HepG2 (cell line): Measurements from ENCODE around the gene ZNF782. TPM values are rescaled to one million over a fixed set of nuclear protein-coding genes. Genes with fewer than 3 reads are reported as not detected.

Experiments
- GATAD2A ChIP-seq: IDR thresholded peaks from 2 replicates; pipeline ENCODE4 v1.6.1; 2016
- HMGXB3 ChIP-seq: sonication (generic); formaldehyde crosslinking; IDR thresholded peaks from 2 replicates; pipeline ENCODE4 v1.4.0; 2020; ENCODE audit warnings: missing genetic modification reagents, borderline replicate concordance
- HNRNPK ChIP-seq: fragments of 200-400 bp; formaldehyde crosslinking; IDR thresholded peaks from 2 replicates; pipeline ENCODE4 v1.6.1; 2018; ENCODE audit warnings: low read length, low read depth, moderate library complexity, mild to moderate bottlenecking; ENCODE audit not compliant: poor library complexity, severe bottlenecking
- NFYB ChIP-seq: sonication (generic); formaldehyde crosslinking; IDR thresholded peaks from 2 replicates; pipeline ENCODE4 v1.4.0; 2020; ENCODE audit warnings: missing genetic modification reagents
- NR3C1 ChIP-seq: sonication (generic); formaldehyde crosslinking; IDR thresholded peaks from 2 replicates; pipeline ENCODE4 v1.4.0; 2020; ENCODE audit warnings: missing genetic modification reagents
- PITX1 ChIP-seq: sonication (generic); formaldehyde crosslinking; IDR thresholded peaks from 2 replicates; pipeline ENCODE4 v1.5.1; 2020; ENCODE audit warnings: mild to moderate bottlenecking, missing genetic modification reagents
- RBFOX2 ChIP-seq: fragments of 200-400 bp; formaldehyde crosslinking; IDR thresholded peaks from 2 replicates; pipeline ENCODE4 v1.6.1; 2017; ENCODE audit warnings: low read depth, mild to moderate bottlenecking, low read length
- ZFP90 ChIP-seq: sonication (generic); formaldehyde crosslinking; IDR thresholded peaks from 2 replicates; pipeline ENCODE4 v1.8.0; 2022; ENCODE audit warnings: missing genetic modification reagents, mild to moderate bottlenecking, inconsistent platforms, borderline replicate concordance
- ZHX1 ChIP-seq: sonication (generic); formaldehyde crosslinking; IDR thresholded peaks from 2 replicates; pipeline ENCODE4 v1.8.1; 2022; ENCODE audit warnings: low read depth, mild to moderate bottlenecking, missing genetic modification reagents
- ZMAT3 ChIP-seq: sonication (generic); formaldehyde crosslinking; conservative IDR thresholded peaks from 2 replicates; pipeline ENCODE4 v1.7.0; 2021; ENCODE audit warnings: missing genetic modification reagents
- ZNF263 ChIP-seq: sonication (generic); formaldehyde crosslinking; IDR thresholded peaks from 2 replicates; pipeline ENCODE4 v1.4.0; 2020; ENCODE audit warnings: missing genetic modification reagents
- ZNF30 ChIP-seq: sonication (generic); formaldehyde crosslinking; IDR thresholded peaks from 2 replicates; pipeline ENCODE4 v1.5.0; 2020; ENCODE audit warnings: mild to moderate bottlenecking, missing genetic modification reagents
- ZNF597 ChIP-seq: sonication (generic); formaldehyde crosslinking; IDR thresholded peaks from 2 replicates; pipeline ENCODE4 v1.5.0; 2020; ENCODE audit warnings: missing genetic modification reagents
- ZNF607 ChIP-seq: sonication (generic); formaldehyde crosslinking; IDR thresholded peaks from 2 replicates; pipeline ENCODE4 v1.5.1; 2020; ENCODE audit warnings: missing genetic modification reagents, mild to moderate bottlenecking, borderline replicate concordance
- ZNF646 ChIP-seq: sonication (generic); formaldehyde crosslinking; IDR thresholded peaks from 2 replicates; pipeline ENCODE4 v1.9.0; 2021; ENCODE audit warnings: mild to moderate bottlenecking, missing genetic modification reagents
- ZNF670 ChIP-seq: sonication (generic); formaldehyde crosslinking; IDR thresholded peaks from 2 replicates; pipeline ENCODE4 v1.8.0; 2022; ENCODE audit warnings: mild to moderate bottlenecking, missing genetic modification reagents, borderline replicate concordance
- polyA plus RNA-seq, 8 experiments: library from polyadenylated mRNA; depleted of rRNA in 3 of 8; stranded (reverse) in 7 of 8; unstranded in 1 of 8; fragments of >200 nt; fragmentation: Illumina TruSeq in 4 of 8; extraction: Trizol in 4 of 8; gene quantifications; 2 replicates each; pipeline versions ENCODE4 v1.2.1 to v1.2.3, GENCODE V29; 2011 to 2016; ENCODE audit warnings: low read depth in 4 of 8, missing spikeins in 1 of 8, mixed read lengths in 1 of 8; ENCODE audit not compliant: insufficient read depth in 1 of 8
- total RNA-seq, 5 experiments: library from RNA; depleted of rRNA; stranded (reverse); fragments of >200 nt; fragmentation: Illumina TruSeq; extraction: Trizol; gene quantifications; 2 replicates each; pipeline ENCODE4 v1.2.3, GENCODE V29; 2016; ENCODE audit warnings: low read depth in 1 of 5

The ZNF782 gene
- total and polyA plus RNA-seq, 2 of the 13 experiments (the other 11 are each of a cell fraction or from before 2014, with no cell fraction given): 1.4 to 4.9 TPM

- no peak for TF ChIP-seq HMGXB3 (CRISPR knock-in tag)
- TF ChIP-seq ZNF263 (CRISPR knock-in tag): peak; percentile 98
- no peak for TF ChIP-seq ZHX1 (CRISPR knock-in tag)
- no peak for TF ChIP-seq ZNF30 (CRISPR knock-in tag)
- no peak for TF ChIP-seq RBFOX2
- no peak for TF ChIP-seq ZNF670 (CRISPR knock-in tag)
- no peak for TF ChIP-seq ZNF607 (CRISPR knock-in tag)
- TF ChIP-seq ZFP90 (CRISPR knock-in tag): no peak
- TF ChIP-seq ZNF646 (CRISPR knock-in tag): no peak
- TF ChIP-seq HNRNPK: no peak
- no peak for TF ChIP-seq ZNF597
- TF ChIP-seq NFYB (CRISPR knock-in tag): no peak
- no peak for TF ChIP-seq ZMAT3 (CRISPR knock-in tag)
- no peak for TF ChIP-seq PITX1 (CRISPR knock-in tag)
- TF ChIP-seq GATAD2A: peak; percentile 78
- no peak for TF ChIP-seq NR3C1 (CRISPR knock-in tag)
Measured at GRCh38 chr9:96858670-96859069, 4.4 kb upstream of the ZNF782 start (continued).
